Panc1 (cell line): ENCODE results near the gene GPALPP1.
"Not testable (repeated sequence)": the region's sequence is repeated elsewhere in the genome, so short reads cannot be mapped to it uniquely, and the experiment has no call there.

Experiments used
- CTCF ChIP-seq: fragments of 450-650 bp; IDR thresholded peaks from 2 replicates; pipeline ENCODE4 v1.5.1; 2017; ENCODE audit warnings: mild to moderate bottlenecking
- POLR2AphosphoS5 ChIP-seq: IDR thresholded peaks from 2 replicates; pipeline ENCODE4 v1.6.1; 2012; ENCODE audit warnings: mild to moderate bottlenecking, low read depth, low read length, moderate library complexity
- SIN3A ChIP-seq: IDR thresholded peaks from 2 replicates; pipeline ENCODE4 v1.6.1; 2012; ENCODE audit warnings: low read depth, mild to moderate bottlenecking, low read length, moderate library complexity, borderline replicate concordance; ENCODE audit not compliant: insufficient read depth
- TCF7L2 ChIP-seq: IDR thresholded peaks from 2 replicates; pipeline ENCODE4 v1.6.1; 2011; ENCODE audit warnings: mild to moderate bottlenecking, low read depth, low read length, inconsistent platforms
- TF ChIP-seq, protein P1 (sequence below), 2 experiments: IDR thresholded peaks; 2 replicates each; pipeline ENCODE4 v1.6.1; 2011 to 2012; ENCODE audit warnings: low read depth in 2 of 2, control low read depth in 1 of 2, low read length in 1 of 2, mild to moderate bottlenecking in 1 of 2, moderate library complexity in 1 of 2; ENCODE audit not compliant: insufficient read depth in 1 of 2

GRCh38 chr13:44943411-44943810 lies 45.9 kb upstream of the GPALPP1 start:
- not testable (repeated sequence) for TF ChIP-seq CTCF, POLR2AphosphoS5, SIN3A, TCF7L2
- TF ChIP-seq, protein P1, sequence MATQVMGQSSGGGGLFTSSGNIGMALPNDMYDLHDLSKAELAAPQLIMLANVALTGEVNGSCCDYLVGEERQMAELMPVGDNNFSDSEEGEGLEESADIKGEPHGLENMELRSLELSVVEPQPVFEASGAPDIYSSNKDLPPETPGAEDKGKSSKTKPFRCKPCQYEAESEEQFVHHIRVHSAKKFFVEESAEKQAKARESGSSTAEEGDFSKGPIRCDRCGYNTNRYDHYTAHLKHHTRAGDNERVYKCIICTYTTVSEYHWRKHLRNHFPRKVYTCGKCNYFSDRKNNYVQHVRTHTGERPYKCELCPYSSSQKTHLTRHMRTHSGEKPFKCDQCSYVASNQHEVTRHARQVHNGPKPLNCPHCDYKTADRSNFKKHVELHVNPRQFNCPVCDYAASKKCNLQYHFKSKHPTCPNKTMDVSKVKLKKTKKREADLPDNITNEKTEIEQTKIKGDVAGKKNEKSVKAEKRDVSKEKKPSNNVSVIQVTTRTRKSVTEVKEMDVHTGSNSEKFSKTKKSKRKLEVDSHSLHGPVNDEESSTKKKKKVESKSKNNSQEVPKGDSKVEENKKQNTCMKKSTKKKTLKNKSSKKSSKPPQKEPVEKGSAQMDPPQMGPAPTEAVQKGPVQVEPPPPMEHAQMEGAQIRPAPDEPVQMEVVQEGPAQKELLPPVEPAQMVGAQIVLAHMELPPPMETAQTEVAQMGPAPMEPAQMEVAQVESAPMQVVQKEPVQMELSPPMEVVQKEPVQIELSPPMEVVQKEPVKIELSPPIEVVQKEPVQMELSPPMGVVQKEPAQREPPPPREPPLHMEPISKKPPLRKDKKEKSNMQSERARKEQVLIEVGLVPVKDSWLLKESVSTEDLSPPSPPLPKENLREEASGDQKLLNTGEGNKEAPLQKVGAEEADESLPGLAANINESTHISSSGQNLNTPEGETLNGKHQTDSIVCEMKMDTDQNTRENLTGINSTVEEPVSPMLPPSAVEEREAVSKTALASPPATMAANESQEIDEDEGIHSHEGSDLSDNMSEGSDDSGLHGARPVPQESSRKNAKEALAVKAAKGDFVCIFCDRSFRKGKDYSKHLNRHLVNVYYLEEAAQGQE (IDR thresholded peaks at IDR 0.05; ENCODE audit: insufficient read depth in 1 of 2, low read depth in 2 of 2, low read length in 1 of 2): not testable (repeated sequence)
